EL (cell line): Measurements from ENCODE around the gene CYP46A1.
"Not testable (repeated sequence)": the region's sequence is repeated elsewhere in the genome, so short reads cannot be mapped to it uniquely, and the experiment has no call there.

Experiments
- DNase-seq: peaks from one replicate; pipeline ENCODE4 v3.0.0-alpha.2; 2016

The CYP46A1 gene

DNA sequence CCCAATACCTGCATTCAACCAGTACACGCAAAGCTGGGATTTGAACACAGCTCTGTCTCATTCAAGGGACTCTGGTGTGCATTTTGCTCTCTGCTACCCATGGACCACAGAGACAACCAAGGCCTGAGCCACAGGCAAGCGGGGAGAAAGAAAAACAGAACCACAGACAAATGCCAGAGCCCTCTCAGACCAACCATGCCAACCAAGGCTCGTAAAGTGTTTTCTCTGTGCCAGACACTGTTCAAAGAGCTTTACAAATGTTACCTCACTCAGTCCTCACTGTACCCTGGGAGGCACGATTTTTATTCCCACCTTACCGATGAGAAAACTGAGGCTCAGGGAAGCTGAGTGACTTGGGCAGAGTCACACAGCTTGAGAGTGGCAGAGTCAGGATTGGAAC lies 76.7 kb downstream of the CYP46A1 start:
- no peak for DNase-seq

DNA sequence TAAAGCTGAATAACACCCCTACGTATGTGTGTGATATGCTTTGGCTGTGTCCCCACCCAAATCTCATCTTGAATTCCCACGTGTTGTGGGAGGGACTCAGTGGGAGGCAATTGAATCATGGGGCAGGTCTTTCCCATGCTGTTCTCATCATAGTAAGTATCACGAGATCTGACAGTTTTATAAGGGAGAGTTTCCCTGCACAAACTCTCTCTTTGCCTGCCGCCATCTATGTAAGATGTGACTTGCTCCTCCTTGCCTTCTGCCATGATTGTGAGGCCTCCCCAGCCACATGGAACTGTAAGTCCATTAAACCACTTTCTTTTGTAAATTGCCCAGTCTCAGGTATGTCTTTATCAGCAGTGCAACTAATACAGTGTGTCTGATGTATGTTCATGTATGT lies 78.8 kb downstream of the CYP46A1 start:
- not testable (repeated sequence) for DNase-seq

DNA sequence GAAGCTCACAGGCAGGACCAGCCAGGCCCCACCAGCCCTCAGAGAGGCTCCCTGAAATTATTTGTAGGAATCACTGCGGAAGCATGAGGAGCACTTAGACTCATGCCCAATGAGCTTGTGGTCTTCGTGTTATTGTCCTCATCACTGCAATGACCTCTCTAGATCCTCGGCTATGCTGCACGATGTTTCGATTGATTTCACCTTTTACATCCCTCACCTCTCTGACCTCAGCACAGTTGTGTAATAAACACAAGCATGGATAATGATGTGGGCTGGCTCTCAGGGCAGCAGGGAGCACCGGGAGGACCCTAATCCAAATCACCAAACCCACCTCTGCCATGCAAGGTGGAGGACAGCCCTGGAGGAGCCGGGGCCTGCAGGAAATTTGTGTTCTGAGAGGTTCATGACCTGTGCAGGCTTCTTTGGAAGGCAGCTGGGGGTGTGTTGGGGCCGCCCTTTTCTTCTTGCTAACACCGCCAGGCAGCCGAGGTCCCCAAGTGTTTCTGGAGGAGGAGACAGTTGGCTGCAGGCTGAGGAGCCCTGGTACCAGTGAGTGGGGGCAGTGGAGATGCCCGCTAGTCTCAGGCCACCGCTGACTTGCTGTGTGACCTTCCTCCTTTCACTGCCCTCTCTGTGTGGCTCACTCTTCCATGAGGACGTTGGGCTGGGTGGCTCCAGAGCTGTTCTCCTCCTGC lies 79.6 kb downstream of the CYP46A1 start:
- DNase-seq, result no peak

DNA sequence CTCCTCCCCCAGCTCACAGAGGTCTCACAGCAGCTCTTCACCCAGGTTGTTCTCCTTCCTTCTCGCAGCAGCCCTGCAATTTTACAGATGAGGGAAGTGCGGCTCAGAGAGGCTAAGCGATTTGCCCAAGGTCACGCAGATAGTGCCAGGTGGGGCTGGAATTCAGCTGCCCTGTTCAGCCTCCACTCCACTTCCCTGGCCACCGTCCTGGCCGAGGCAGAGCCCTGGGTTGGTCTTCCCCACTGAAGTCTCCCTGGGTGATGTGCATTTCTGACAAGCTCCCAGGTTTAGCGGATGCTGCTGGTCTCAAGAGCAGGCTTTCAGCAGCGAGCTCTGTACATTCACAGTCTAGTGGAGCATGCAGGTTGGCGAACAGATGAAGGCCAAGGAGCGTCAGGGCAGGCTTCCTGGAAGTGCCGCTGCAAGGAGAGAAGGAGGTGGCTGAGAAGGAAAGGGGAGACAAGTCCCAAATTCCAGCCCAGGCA lies 80.2 kb downstream of the CYP46A1 start:
- DNase-seq, result no peak

DNA sequence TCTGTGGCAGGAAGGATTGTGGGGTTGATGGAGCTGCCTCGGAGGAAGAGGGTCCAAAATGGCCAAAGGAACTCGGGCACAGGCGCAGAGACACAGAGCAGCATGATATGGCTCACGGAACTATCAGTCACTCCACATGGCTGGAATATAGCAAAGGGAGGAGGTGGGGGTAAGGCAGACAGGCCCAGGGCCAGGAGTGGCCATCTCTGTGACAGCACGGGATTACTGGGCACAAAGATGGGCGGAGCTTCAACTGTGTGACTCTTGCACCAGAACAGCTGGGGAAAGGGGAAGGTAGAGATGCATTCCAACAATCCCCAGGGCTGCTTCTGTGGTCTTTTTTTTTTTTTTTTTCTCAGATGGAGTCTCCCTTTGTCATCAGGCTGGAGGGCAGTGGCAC lies 84.3 kb downstream of the CYP46A1 start:
- DNase-seq, result peak; percentile 40

DNA sequence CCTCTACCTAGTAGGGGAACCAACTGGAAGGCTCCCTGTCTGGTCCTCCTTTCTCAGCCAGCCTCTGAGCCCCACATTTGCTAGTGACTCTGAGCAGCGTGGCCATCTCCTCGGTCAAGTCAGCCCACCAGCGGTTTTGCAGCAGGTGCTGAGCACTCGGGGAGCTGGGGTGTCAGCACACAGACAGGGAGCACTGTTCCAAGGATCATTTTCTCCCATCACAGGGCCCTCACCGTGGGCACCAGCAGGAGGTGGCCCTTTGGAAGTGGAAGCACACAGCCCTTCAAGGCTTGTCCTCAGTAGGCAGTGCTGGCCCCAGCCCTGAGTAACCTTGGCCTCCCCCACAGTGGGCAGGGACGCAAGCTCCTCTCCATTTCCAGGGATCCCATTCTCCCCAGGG lies 85.0 kb downstream of the CYP46A1 start:
- no peak for DNase-seq

DNA sequence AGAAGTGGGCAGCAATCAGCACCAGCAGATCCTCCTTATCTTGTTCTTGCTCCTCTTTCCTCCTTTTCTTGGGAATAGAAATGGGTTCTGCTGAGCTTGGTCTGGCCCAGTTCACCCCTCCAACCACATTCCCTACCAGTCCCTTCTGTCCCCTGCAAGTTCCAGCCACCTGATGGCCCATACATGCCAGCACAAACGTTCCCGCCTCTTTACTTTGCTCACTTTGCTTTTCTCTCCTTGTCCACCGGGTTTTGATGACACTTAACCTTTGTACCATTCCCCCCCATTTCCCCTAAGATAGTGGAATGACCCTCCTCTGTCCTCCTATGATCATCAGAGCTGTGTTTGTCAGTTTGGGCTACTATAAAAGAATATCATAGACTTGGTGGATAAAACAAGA lies 85.7 kb downstream of the CYP46A1 start:
- no peak for DNase-seq

DNA sequence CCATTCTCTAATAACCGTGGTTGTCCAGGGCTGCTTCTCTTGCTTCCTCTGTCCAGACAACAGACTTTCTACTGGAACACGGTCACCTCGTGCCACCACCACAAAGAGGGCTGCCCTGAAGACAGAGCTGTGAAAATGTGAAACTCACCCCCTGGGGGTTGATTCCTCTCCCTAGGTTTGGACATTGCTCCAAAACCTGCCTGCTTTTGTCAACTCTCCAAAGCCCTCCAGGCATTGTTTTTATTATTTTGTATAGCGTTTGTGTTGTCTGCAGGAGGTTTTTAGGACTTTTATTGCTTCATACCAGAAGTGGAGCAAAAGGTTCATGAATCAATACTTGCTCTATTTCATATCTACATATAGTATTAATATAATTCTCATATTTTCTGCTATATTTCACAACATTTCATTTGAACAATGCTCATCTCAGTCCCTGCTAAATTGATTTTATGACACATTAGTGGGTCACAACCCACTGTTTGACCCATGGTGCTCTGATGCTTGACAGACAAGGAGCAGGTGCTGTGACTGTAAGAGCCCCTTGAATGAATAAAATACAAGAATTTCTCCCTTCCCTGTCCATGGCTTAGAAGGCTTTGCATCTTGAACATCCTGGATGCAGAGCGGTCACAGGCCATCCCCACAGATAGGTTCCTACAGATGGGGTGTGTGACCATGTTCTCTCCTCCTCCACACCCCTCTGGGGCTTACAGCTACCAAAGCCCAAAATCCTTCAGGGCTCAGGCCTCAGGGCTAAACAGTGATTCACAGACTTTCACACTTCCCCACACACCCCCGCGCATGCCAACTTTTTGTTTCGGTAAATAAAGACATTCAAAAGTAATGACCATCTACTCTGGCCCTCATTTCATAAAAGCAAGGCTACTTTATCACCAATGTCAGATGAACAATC lies 88.5 kb downstream of the CYP46A1 start:
- peak; percentile 73 for DNase-seq

DNA sequence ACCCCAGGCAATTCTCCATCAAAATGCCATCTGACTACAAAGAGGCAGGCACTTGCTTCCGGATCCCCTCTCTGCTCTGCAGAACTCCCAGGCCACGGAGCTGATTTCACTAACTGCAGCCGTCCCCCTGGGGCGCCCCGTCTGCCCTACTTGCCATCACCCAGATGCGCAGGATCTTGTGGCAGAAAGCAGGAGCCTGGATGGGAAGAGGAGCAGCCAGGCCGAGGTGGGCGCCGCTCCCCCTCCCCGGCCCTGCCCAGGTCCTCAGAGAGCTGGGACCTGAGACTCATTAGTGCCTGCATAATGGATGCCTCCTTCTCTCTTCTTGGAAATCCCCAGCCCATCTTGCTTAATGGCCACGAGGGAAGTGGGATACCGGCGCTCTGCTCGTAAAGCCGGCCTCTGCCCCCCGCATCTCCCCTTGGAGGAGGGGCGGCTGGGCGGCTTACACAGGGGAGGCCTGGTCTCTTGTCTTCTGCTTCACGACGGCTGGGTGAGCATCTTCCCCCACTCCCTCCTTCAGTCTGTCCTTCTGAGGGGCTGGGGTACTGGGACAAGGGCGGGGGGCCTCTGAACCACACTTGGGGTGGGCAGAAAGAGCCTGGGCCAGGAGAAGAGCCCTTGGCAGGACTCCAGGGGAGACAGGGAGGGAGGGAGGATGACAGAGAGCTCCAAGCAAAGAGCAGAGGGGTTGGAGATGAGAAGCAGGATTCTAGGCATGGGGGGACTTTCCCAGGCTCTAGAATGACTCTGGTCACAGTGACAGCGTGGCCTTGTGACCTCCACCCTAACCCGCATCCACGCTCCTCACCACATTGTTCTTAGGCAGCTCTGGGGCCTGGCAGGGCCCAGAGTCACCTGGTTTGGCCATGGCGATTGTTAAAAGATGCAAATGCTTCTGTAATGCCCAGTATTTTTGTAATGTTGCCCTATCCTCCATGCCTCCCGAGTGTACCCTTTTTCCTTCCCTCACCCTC lies 89.7 kb downstream of the CYP46A1 start:
- DNase-seq, result no peak

DNA sequence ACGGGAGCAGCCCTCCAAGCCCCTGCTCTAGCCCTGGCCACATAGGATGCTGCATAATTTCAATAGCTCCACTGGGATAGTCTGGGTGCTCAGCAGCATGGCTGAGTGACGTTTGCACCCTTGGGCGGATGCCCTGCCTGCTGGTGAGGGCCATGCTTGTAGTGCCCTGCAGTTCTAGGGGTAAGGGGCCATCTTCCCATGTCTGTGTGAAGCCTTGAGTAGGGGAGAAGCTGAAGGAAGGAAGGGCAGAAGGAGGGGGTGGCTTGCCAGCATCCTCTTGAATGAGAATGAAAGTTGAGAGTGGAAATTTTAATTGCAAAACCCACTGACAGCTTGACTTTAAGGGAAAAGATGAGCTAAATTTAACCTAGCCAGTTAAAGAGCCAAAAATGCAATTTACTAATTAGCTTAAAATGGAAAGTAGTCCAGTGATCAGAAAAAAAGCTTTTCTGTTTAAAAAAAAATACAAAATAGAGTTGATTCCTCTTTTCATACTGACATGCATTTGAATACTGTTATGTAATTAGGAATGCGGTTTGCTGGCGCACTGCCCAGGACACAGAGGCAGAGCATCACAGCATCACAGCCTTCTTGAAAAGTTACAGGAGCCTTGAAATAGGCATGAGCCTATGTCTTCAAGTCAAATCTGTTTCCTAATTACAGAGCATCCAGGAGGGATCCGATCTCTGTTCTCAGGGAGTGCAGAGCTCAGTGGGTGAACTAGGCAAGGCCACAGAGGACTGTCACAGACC lies 90.6 kb downstream of the CYP46A1 start:
- peak; percentile 58 for DNase-seq

DNA sequence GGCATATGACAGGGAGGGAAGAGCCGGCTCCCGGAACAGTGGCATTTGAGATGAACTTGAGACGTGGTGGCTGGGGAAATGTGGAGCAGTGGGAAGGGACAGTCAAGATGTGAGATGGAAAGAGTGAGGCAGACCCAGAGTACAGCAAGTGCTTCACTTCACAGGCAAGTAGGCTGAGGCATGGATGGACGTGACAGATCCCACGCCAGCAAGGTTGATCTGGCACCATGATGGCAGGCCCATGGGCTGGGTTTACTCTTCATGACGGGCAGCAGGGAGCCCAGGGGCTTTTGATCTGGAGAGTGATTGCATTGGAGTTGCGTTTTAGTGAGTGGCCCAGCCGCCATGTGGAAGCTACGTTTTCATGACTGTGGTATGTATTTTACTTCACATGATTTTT lies 91.3 kb downstream of the CYP46A1 start:
- DNase-seq, result no peak
